ENCODE data around the gene MRPL40. TPM values are rescaled to one million over a fixed set of nuclear protein-coding genes. Genes with fewer than 3 reads are reported as not detected.

MRPL40 gene
- total RNA-seq, 1 donor from 2014 or later, result 24.4 TPM

DNA sequence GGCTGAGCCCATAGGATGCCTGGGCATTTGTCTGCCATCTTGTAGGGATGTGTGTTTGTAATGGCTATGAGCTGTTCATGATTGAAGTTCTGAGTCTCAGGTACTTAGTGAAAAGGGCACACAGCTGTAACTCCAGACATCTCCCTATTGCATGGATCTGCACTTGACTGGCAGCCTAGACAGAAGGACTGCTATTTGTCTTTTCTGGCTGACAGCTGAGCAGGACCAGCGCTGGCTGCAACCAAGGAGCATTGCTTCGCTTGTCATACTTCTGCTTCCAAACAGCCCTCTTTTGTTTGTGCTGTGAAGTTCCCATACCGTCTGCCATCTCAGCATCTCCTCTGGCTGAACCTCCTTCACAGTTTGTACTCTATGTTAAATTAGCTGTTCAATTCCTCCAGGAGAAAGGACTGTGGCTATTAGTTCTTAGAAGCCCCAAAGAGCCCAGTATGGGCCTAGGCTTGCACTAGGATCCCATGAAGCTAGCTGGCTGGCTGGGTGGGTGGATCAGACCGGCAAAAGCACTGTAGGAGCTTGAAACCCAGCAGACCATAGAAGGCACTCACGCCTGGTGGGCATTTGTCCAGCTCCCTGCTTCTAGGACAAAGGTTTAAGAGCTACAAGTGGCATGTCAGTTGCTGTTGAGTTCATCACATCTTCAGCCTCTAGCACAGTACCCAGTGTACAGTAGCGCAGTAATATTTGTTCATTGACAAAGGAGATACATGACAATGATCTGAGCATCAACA is 21.2 kb upstream of the MRPL40 start:
- Mint-ChIP-seq H3K27me3 (ENCODE audit: unreplicated experiment) (no peaks in the 10 kb centered on the region), H3K36me3 (ENCODE audit: unreplicated experiment) (no peaks in the 10 kb centered on the region), H3K9me3 (ENCODE audit: unreplicated experiment) (no peaks in the 10 kb centered on the region), H3K4me3 (ENCODE audit: unreplicated experiment) (no peak overlapping the region), H3K4me1 (ENCODE audit: low read depth, unreplicated experiment) (peaks cover 10% of the 10 kb centered on the region), H3K27ac (ENCODE audit: unreplicated experiment) (no peak overlapping the region)
- DNase-seq, result no peak
- TF ChIP-seq, protein P1, sequence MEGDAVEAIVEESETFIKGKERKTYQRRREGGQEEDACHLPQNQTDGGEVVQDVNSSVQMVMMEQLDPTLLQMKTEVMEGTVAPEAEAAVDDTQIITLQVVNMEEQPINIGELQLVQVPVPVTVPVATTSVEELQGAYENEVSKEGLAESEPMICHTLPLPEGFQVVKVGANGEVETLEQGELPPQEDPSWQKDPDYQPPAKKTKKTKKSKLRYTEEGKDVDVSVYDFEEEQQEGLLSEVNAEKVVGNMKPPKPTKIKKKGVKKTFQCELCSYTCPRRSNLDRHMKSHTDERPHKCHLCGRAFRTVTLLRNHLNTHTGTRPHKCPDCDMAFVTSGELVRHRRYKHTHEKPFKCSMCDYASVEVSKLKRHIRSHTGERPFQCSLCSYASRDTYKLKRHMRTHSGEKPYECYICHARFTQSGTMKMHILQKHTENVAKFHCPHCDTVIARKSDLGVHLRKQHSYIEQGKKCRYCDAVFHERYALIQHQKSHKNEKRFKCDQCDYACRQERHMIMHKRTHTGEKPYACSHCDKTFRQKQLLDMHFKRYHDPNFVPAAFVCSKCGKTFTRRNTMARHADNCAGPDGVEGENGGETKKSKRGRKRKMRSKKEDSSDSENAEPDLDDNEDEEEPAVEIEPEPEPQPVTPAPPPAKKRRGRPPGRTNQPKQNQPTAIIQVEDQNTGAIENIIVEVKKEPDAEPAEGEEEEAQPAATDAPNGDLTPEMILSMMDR (IDR thresholded peaks at IDR 0.05; ENCODE audit: partially characterized antibody, unreplicated experiment), result no peak

DNA sequence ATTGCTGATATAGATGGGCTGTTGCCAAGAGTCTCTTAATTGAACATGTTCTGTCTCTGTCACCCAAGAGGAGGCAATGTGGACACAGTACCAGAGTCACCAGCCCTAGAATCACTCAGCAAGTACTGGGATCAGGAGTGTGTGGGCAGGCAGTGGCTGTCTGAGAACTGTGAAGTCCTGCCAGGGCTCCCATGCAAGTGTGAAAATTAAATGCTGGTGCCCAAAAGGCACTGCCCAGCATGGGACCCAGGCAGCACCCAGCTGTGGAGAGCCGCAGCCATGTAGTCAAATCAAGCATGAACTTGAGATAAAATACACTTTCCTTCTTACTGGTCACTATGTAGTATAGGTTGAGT is 20.7 kb upstream of the MRPL40 start:
- Mint-ChIP-seq H3K9me3 (ENCODE audit: unreplicated experiment) (no peaks in the 10 kb centered on the region), H3K27me3 (ENCODE audit: unreplicated experiment) (no peaks in the 10 kb centered on the region), H3K4me1 (ENCODE audit: low read depth, unreplicated experiment) (peaks cover 10% of the 10 kb centered on the region), H3K27ac (ENCODE audit: unreplicated experiment) (no peak overlapping the region), H3K36me3 (ENCODE audit: unreplicated experiment) (no peaks in the 10 kb centered on the region), H3K4me3 (ENCODE audit: unreplicated experiment) (no peak overlapping the region)
- TF ChIP-seq, protein P1 (IDR thresholded peaks at IDR 0.05; ENCODE audit: partially characterized antibody, unreplicated experiment), result no peak
- DNase-seq, result no peak

DNA sequence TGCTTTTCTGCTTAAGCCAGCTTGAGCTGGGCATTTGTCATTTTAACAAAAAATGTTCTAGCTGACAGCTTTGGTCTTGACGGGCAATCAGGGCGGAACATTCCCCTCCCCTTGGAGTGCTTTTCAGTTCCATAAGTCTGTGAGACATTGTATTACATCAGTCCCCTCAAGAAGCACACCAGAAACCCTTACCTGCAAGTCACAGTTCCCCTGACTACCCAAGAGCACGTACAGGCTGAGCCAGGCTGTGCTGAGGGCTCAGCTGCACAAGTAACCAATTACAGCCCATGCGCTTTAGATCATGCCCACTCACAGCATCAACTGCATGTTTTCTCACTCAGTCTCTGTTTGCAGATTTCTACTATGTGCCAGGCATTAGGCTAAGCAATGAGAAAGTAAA is 19.9 kb upstream of the MRPL40 start:
- no peak overlapping the region for H3K27ac Mint-ChIP-seq (ENCODE audit: unreplicated experiment)
- no peaks in the 10 kb centered on the region for H3K9me3 Mint-ChIP-seq (ENCODE audit: unreplicated experiment)
- peaks cover 10% of the 10 kb centered on the region for H3K4me1 Mint-ChIP-seq (ENCODE audit: low read depth, unreplicated experiment)
- no peaks in the 10 kb centered on the region for H3K36me3 Mint-ChIP-seq (ENCODE audit: unreplicated experiment)
- TF ChIP-seq, protein P1 (IDR thresholded peaks at IDR 0.05; ENCODE audit: partially characterized antibody, unreplicated experiment), result no peak
- no peak overlapping the region for H3K4me3 Mint-ChIP-seq (ENCODE audit: unreplicated experiment)
- H3K27me3 Mint-ChIP-seq (ENCODE audit: unreplicated experiment), result no peaks in the 10 kb centered on the region
- DNase-seq, result no peak

DNA sequence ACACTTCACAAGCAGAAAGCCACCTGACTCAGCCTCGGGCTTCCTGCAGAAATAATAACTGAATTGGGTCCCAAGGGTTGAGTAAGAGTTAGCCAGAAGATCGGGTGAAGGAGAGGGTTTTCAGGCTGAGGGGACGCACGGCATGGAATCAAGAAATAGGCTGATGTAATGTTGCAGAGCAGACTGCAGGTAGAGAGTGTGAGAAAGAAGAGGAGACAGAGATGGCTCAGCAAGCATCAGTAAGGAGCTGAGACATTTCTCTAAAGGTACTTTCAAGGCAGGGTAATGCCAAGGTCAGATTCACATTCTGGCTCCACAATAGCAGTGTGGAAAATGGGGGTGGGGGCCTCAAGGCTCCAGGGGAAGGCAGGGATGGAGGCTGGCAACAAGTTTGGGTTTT is 19.4 kb upstream of the MRPL40 start:
- H3K27me3 Mint-ChIP-seq (ENCODE audit: unreplicated experiment), result no peaks in the 10 kb centered on the region
- TF ChIP-seq, protein P1 (IDR thresholded peaks at IDR 0.05; ENCODE audit: partially characterized antibody, unreplicated experiment), result no peak
- H3K27ac Mint-ChIP-seq (ENCODE audit: unreplicated experiment), result peak overlapping the region; percentile 34
- H3K4me3 Mint-ChIP-seq (ENCODE audit: unreplicated experiment), result no peak overlapping the region
- no peaks in the 10 kb centered on the region for H3K36me3 Mint-ChIP-seq (ENCODE audit: unreplicated experiment)
- no peak for DNase-seq
- H3K4me1 Mint-ChIP-seq (ENCODE audit: low read depth, unreplicated experiment), result peaks cover 10% of the 10 kb centered on the region
- no peaks in the 10 kb centered on the region for H3K9me3 Mint-ChIP-seq (ENCODE audit: unreplicated experiment)

DNA sequence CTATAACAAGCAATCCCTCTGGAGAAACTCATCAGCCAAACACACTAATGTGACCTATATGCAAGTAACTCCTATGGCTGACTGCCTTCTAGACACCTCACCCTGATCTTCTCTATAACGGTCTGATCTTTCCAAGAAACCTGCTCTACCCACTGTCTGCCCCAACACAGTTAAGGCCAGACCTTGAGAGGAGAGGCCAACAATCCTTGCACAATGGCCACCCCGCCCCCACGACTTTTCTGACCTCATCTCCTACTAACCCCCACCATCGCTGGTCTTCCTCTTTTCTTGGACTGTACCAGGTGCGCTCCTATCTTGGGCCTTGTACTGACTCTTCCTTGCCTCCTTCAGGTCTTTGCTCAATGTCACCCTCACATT is 13.3 kb upstream of the MRPL40 start:
- no peak overlapping the region for H3K27ac Mint-ChIP-seq (ENCODE audit: unreplicated experiment)
- peaks cover 4% of the 10 kb centered on the region for H3K9me3 Mint-ChIP-seq (ENCODE audit: unreplicated experiment)
- DNase-seq, result no peak
- H3K36me3 Mint-ChIP-seq (ENCODE audit: unreplicated experiment), result no peaks in the 10 kb centered on the region
- H3K27me3 Mint-ChIP-seq (ENCODE audit: unreplicated experiment), result peaks cover 4% of the 10 kb centered on the region
- TF ChIP-seq, protein P1 (IDR thresholded peaks at IDR 0.05; ENCODE audit: partially characterized antibody, unreplicated experiment), result no peak
- H3K4me1 Mint-ChIP-seq (ENCODE audit: low read depth, unreplicated experiment), result peaks cover 25% of the 10 kb centered on the region
- no peak overlapping the region for H3K4me3 Mint-ChIP-seq (ENCODE audit: unreplicated experiment)

All from glutamatergic neuron (in vitro differentiated cells).